ENCODE data around the gene MIDN. TPM values are rescaled to one million over a fixed set of nuclear protein-coding genes. Genes with fewer than 3 reads are reported as not detected.

MIDN gene
- total RNA-seq, 4 donors from 2014 or later: 20.3 to 72.2 (median 31.8) TPM

DNA sequence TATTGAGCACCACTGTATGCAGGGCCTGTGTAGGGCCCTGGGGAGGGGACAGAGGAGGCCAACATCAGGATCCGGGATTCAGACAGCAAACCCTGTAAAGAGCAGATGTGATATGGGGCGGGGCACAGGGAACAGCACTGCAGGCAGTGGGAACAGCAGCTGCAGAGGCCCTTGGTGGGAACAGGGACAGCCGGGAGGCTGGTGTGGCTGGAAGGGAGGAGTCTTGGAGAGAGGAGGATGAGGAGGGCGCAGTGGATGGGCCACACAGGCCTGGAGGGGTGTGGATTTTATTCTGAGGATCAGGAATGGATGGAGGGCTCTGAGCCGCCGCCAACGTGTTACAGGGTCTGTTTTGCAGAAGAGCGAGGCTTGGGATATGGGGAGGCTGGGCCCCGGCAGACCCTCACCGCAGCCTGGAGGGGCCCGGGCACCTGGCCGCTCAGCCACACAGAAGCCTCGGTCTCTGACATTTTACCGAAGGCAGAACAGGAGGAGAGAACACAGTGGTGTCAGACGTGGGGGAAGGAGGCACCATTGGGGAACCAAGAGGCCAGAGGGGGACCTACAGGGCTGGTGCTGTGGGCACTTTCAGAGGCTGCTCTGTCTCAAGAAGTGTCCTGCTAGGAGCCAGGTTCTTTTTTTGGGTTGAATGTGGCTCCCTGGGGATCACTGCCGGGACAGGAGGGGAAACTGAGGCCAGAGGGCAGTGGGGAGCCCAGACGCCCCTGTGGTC is 44.2 kb downstream of the MIDN start:
- H3K27ac ChIP-seq (replicated peaks in 1 of 4): no peak overlapping the region
- H3K4me3 ChIP-seq: no peak overlapping the region
- intact Hi-C loops (cut with DNase I): no loop called here
- H3K4me1 ChIP-seq: peaks cover 6 to 16% (median 15%) of the 10 kb centered on the region in 4 donors
- peaks cover 0 to 95% (median 33%) of the 10 kb centered on the region in 4 donors for H3K27me3 ChIP-seq
- TF ChIP-seq POLR2AphosphoS5 (IDR thresholded peaks at IDR 0.05): no peak
- TF ChIP-seq EP300 (IDR thresholded peaks at IDR 0.05): no peak
- TF ChIP-seq POLR2A (IDR thresholded peaks at IDR 0.05; ENCODE audit: low read depth): no peak
- TF ChIP-seq, protein P1, sequence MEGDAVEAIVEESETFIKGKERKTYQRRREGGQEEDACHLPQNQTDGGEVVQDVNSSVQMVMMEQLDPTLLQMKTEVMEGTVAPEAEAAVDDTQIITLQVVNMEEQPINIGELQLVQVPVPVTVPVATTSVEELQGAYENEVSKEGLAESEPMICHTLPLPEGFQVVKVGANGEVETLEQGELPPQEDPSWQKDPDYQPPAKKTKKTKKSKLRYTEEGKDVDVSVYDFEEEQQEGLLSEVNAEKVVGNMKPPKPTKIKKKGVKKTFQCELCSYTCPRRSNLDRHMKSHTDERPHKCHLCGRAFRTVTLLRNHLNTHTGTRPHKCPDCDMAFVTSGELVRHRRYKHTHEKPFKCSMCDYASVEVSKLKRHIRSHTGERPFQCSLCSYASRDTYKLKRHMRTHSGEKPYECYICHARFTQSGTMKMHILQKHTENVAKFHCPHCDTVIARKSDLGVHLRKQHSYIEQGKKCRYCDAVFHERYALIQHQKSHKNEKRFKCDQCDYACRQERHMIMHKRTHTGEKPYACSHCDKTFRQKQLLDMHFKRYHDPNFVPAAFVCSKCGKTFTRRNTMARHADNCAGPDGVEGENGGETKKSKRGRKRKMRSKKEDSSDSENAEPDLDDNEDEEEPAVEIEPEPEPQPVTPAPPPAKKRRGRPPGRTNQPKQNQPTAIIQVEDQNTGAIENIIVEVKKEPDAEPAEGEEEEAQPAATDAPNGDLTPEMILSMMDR (IDR thresholded peaks at IDR 0.05): no peak
- no peak for DNase-seq (ENCODE audit: extremely low spot score)
- WGBS: 90% methylated on average over 15 of the region's 17 CpGs
- no peaks in the 10 kb centered on the region for H3K36me3 ChIP-seq
- no peaks in the 10 kb centered on the region for H3K9me3 ChIP-seq

DNA sequence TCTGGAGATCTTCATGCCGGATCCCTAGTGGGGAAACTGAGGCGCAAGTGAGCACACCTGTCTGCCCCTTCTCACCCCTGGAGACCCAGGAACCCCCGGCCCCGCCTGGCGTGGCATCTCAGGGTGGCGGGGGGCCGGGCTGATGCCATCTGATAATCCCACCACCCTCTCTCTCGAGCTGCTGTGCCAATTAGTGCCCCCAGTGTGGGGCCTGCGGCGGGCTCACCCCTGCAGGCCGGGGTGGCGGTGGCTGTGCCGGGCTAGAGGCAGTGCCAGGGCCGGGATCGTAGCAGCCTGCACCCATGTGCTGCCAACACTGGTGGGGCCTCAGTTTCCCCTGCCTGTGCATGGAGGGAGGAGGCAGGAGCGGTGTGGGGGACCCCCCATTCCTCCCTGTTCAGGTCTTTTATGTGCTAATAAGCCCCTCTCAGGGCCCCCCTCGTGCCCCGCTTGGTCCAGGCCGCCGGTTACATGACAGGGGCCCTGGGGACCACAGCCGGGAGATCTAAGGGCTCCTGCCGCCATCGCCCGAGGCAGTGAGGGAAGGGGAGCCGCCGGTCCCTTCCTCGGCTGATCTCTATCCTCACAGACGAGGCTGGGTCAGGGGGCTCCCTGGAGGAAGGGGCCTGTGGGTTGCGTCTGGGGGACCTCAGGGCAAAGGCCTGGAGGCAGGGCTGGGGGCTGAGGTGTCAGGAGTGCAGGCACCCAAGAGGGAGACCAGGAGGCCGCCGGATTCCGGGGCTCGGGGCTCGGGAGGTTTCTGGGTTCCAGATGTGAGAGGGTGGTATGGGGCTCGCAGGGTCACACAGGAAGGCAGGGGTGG is 45.6 kb downstream of the MIDN start:
- Histone ChIP-seq H3K27ac (replicated peaks in 1 of 4) (no peak overlapping the region), H3K4me1 (peaks cover 6 to 12% (median 12%) of the 10 kb centered on the region in 4 donors), H3K36me3 (no peaks in the 10 kb centered on the region), H3K9me3 (no peaks in the 10 kb centered on the region), H3K27me3 (peaks cover 0 to 81% (median 24%) of the 10 kb centered on the region in 4 donors), H3K4me3 (no peak overlapping the region)
- 85% methylated on average over 17 of the region's 35 CpGs for WGBS
- no peak for DNase-seq (ENCODE audit: extremely low spot score)
- TF ChIP-seq POLR2A (IDR thresholded peaks at IDR 0.05; ENCODE audit: low read depth): no peak
- no peak for TF ChIP-seq EP300 (IDR thresholded peaks at IDR 0.05)
- TF ChIP-seq, protein P1 (IDR thresholded peaks at IDR 0.05): no peak
- TF ChIP-seq POLR2AphosphoS5 (IDR thresholded peaks at IDR 0.05): no peak
- intact Hi-C loops (cut with DNase I): no loop called here

DNA sequence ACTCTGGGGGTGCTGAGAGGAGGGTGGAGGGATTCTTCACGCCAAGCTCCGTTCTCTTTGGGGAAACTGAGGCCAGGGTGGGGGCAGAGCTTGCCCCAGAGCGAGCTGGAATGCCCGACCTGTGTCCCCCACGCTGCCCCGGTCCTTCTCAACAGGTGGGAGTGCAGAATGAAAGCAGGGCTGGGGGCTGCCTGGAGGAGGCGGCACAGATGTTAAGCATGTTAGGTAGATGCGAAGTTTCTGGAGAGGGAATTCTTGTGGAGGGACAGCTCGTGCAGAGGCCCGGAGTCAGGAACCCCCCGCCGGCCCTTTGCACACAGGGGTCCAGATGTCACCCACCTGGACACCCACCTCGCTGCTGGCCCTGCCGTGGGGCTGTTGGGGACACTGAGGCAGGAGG is 46.3 kb downstream of the MIDN start:
- TF ChIP-seq POLR2AphosphoS5 (IDR thresholded peaks at IDR 0.05): no peak
- TF ChIP-seq, protein P1 (IDR thresholded peaks at IDR 0.05): no peak
- TF ChIP-seq EP300 (IDR thresholded peaks at IDR 0.05): no peak
- no peak for TF ChIP-seq POLR2A (IDR thresholded peaks at IDR 0.05; ENCODE audit: low read depth)
- H3K27ac ChIP-seq (replicated peaks in 1 of 4): no peak overlapping the region
- H3K4me3 ChIP-seq: no peak overlapping the region
- no peaks in the 10 kb centered on the region for H3K9me3 ChIP-seq
- intact Hi-C loops (cut with DNase I): no loop called here
- WGBS: 96% methylated on average over 8 of the region's 14 CpGs
- H3K36me3 ChIP-seq: no peaks in the 10 kb centered on the region
- no peak for DNase-seq (ENCODE audit: extremely low spot score)
- peaks cover 0 to 74% (median 23%) of the 10 kb centered on the region in 4 donors for H3K27me3 ChIP-seq
- peaks cover 6 to 12% (median 12%) of the 10 kb centered on the region in 4 donors for H3K4me1 ChIP-seq

DNA sequence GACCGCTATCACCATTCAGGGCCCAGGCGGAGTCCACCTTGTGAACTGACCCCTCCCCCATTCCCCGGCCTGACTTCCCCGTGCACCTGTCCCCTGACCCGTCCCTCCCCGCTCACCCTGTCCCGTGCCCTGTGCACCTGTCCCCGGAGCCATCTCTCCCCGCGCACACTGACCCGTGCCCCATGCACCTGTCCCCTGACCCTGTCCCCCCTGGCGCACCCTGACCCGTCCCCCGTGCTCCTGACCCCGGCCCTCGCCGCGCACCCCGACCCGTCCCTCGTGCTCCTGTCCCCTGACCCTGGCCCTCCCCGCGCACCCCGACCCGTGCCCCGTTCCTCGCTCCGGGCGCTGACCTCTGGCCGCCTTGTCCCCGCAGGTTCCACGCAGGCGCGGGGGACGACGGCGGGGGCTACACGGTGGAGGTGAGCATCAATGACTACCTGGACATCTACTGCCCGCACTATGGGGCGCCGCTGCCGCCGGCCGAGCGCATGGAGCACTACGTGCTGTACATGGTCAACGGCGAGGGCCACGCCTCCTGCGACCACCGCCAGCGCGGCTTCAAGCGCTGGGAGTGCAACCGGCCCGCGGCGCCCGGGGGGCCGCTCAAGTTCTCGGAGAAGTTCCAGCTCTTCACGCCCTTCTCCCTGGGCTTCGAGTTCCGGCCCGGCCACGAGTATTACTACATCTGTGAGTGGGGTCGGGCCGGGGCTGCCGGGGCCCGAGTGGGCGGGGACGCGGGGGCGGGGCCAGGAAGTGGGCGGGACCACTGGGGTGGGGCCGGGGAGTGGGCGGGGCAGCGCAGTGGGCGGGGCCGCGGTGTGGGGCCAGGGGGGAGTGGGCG is 47.0 kb downstream of the MIDN start:
- intact Hi-C loops (cut with DNase I): no loop called here
- Histone ChIP-seq H3K4me1 (peaks cover 6 to 12% (median 12%) of the 10 kb centered on the region in 4 donors), H3K27ac (replicated peaks in 1 of 4) (no peak overlapping the region), H3K36me3 (no peaks in the 10 kb centered on the region), H3K4me3 (peak overlapping the region; percentile 9 to 39 (median 26)), H3K27me3 (peaks cover 0 to 67% (median 22%) of the 10 kb centered on the region in 4 donors), H3K9me3 (no peaks in the 10 kb centered on the region)
- 38% methylated on average over 37 of the region's 82 CpGs for WGBS
- TF ChIP-seq EP300 (IDR thresholded peaks at IDR 0.05) (no peak), POLR2AphosphoS5 (IDR thresholded peaks at IDR 0.05) (no peak), POLR2A (IDR thresholded peaks at IDR 0.05; ENCODE audit: low read depth) (no peak)
- TF ChIP-seq, protein P1 (IDR thresholded peaks at IDR 0.05): no peak
- no peak for DNase-seq (ENCODE audit: extremely low spot score)
